GM11168 (cell line): ENCODE measurements around the gene GPR89B.
"Not testable (repeated sequence)": the region's sequence is repeated elsewhere in the genome, so short reads cannot be mapped to it uniquely, and the experiment has no call there.

Source experiments
- in situ Hi-C: fragments of 300-500 bp; cut with MboI; formaldehyde crosslinking; loops from one replicate; pipeline ENCODE4 v1.12.0; 2022; ENCODE audit warnings: low sequenced_read_pairs; ENCODE audit not compliant: unreplicated experiment

The GPR89B gene

GRCh38 chr1:147928236-147929132 lies at the start of gene GPR89B:
Gene GPR89B (plus strand): TSS chr1:147928420. CDS start chr1:147928537, 117 bp downstream.
- in situ Hi-C loops: not testable (repeated sequence)

- in situ Hi-C loops: loop anchor here (10.0 kb wide), 1 partner anchor 385 kb away; no protein-coding TSS in a partner anchor
Observed at GRCh38 chr1:147879911-147880310, 48.3 kb upstream of the GPR89B start.

- in situ Hi-C loops: loop anchor here (10.0 kb wide), 1 partner anchor 388 kb away; no protein-coding TSS in a partner anchor
Observed at GRCh38 chr1:147882535-147882934, 45.7 kb upstream of the GPR89B start.

- in situ Hi-C loops: loop anchor here (10.0 kb wide), 1 partner anchor 245 kb away; no protein-coding TSS in a partner anchor
Observed at GRCh38 chr1:147890177-147890790, 37.9 kb upstream of the GPR89B start.

- in situ Hi-C loops: loop anchor here (10.0 kb wide), 1 partner anchor 246 kb away; no protein-coding TSS in a partner anchor
Observed at GRCh38 chr1:147891088-147891487, 37.1 kb upstream of the GPR89B start.

- in situ Hi-C loops: loop anchor here (10.0 kb wide), 1 partner anchor 247 kb away; no protein-coding TSS in a partner anchor
Observed at GRCh38 chr1:147892216-147892615, 36.0 kb upstream of the GPR89B start.

- in situ Hi-C loops: loop anchor here (10.0 kb wide), 1 partner anchor 248 kb away; no protein-coding TSS in a partner anchor
Observed at GRCh38 chr1:147892731-147893214, 35.4 kb upstream of the GPR89B start.

GRCh38 chr1:147895123-147895522 lies 33.1 kb upstream of the GPR89B start:
- in situ Hi-C loops: loop anchor here (10.0 kb wide), 1 partner anchor 250 kb away; no protein-coding TSS in a partner anchor

- in situ Hi-C loops: loop anchor here (10.0 kb wide), 1 partner anchor 252 kb away; no protein-coding TSS in a partner anchor
Observed at GRCh38 chr1:147897029-147897752, 31.0 kb upstream of the GPR89B start.

GRCh38 chr1:147897789-147898188 lies 30.4 kb upstream of the GPR89B start:
- in situ Hi-C loops: loop anchor here (10.0 kb wide), 1 partner anchor 253 kb away; no protein-coding TSS in a partner anchor

- in situ Hi-C loops: no loop called here
Observed at GRCh38 chr1:147902253-147902845, 25.9 kb upstream of the GPR89B start, which contains the start of gene GJA8. Gene GJA8 (plus strand): TSS chr1:147902795. CDS start chr1:147907956, 5,161 bp downstream.

GRCh38 chr1:147904726-147905125 lies 23.5 kb upstream of the GPR89B start:
- in situ Hi-C loops: no loop called here

GRCh38 chr1:147907786-147908509 lies 20.3 kb upstream of the GPR89B start:
- in situ Hi-C loops: no loop called here

GRCh38 chr1:147912553-147912952 lies 15.7 kb upstream of the GPR89B start:
- in situ Hi-C loops: no loop called here

GRCh38 chr1:147913362-147913942 lies 14.8 kb upstream of the GPR89B start:
- in situ Hi-C loops: no loop called here

- in situ Hi-C loops: no loop called here
Observed at GRCh38 chr1:147919896-147920295, 8.3 kb upstream of the GPR89B start.

GRCh38 chr1:147924813-147925212 lies 3.4 kb upstream of the GPR89B start:
- in situ Hi-C loops: no loop called here

- in situ Hi-C loops: not testable (repeated sequence)
Observed at GRCh38 chr1:147927215-147927614, 1.0 kb upstream of the GPR89B start.
